ENCODE measurements around the gene ALPI.

GRCh38 chr2:232437195-232437571, 18.8 kb upstream of the ALPI start:
- no peak for TF ChIP-seq CTCF (IDR thresholded peaks at IDR 0.05)
- TF ChIP-seq EZH2 (IDR thresholded peaks at IDR 0.05): no peak
